Measurements from ENCODE around the gene G3BP1. TPM values are rescaled to one million over a fixed set of nuclear protein-coding genes. Genes with fewer than 3 reads are reported as not detected.

The G3BP1 gene
- total and polyA plus RNA-seq, 2 of the 13 experiments (the other 11 are each of a cell fraction or from before 2014, with no cell fraction given): 36.7 to 320 TPM

DNA sequence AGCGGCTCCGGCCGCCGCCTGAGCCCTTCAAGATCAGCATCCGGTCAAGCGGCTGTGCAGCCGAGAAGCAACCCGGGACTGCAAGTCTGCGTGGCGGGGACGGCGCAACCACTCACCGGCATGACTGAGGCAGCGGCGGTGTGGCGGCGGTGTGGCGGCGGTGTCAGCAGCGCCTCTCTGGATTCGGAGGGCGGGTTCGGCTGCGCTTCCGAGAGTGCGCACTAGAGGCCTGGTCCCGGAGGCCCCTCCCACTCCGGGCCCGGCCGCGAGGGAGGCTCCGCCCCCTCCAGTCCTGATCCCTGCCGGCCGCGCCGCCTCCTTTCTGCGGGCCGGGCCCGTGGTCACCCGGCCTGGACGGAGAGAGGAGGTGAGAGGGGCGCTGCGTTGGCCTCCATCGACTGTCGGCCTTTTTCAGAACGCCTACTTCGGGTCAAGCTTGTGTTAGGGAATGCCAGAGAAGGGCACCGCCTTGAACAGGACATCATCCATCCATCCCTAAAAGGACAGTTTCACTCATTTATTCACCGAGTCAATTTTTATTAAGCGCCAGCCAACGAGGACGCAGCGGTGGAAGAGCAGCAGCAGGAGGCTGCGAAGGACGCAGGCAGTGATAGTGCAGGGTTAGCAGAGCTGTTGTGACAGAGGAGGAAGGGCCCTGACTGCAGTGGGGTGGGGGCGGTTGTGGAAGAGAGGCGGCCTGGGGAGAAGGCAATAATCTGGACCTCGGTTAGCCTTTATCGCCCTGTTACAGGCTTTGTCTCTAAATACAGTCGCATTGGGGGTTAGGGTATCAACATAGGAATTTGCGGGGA lies 13.1 kb upstream of the G3BP1 start, which contains the start of gene ATOX1 (continued):
- TF ChIP-seq, protein P1, sequence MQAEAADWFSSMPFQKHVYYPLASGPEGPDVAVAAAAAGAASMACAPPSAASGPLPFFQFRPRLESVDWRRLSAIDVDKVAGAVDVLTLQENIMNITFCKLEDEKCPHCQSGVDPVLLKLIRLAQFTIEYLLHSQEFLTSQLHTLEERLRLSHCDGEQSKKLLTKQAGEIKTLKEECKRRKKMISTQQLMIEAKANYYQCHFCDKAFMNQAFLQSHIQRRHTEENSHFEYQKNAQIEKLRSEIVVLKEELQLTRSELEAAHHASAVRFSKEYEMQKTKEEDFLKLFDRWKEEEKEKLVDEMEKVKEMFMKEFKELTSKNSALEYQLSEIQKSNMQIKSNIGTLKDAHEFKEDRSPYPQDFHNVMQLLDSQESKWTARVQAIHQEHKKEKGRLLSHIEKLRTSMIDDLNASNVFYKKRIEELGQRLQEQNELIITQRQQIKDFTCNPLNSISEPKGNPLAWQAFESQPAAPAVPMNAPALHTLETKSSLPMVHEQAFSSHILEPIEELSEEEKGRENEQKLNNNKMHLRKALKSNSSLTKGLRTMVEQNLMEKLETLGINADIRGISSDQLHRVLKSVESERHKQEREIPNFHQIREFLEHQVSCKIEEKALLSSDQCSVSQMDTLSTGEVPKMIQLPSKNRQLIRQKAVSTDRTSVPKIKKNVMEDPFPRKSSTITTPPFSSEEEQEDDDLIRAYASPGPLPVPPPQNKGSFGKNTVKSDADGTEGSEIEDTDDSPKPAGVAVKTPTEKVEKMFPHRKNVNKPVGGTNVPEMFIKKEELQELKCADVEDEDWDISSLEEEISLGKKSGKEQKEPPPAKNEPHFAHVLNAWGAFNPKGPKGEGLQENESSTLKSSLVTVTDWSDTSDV (CRISPR knock-in tag; IDR thresholded peaks at IDR 0.05): peak; percentile 82; the same call in 1 of the 2 replicates
- TF ChIP-seq RBM39 (IDR thresholded peaks at IDR 0.05; ENCODE audit: low read depth, low read length, poor library complexity, severe bottlenecking) (peak; percentile 53), SRY (CRISPR knock-in tag; IDR thresholded peaks at IDR 0.05) (peak; percentile 53; the same call in 1 of the 2 replicates), MBNL3 (CRISPR knock-in tag; conservative IDR thresholded peaks at IDR 0.05) (no peak), ZIK1 (CRISPR knock-in tag; IDR thresholded peaks at IDR 0.05; ENCODE audit: borderline replicate concordance, low read depth) (peak; percentile 40; the same call in 1 of the 2 replicates), FOSL2 (CRISPR knock-in tag; IDR thresholded peaks at IDR 0.05) (peak; percentile 29), ZBTB38 (CRISPR knock-in tag; IDR thresholded peaks at IDR 0.05) (peak; percentile 36; the same call in 1 of the 2 replicates), BRD4 (CRISPR knock-in tag; IDR thresholded peaks at IDR 0.05) (no peak), HNRNPLL (IDR thresholded peaks at IDR 0.05; ENCODE audit: low read depth, low read length, poor library complexity, severe bottlenecking) (peak; percentile 77), BATF2 (CRISPR knock-in tag; IDR thresholded peaks at IDR 0.05) (no peak; the same call in 1 of the 2 replicates), CHCHD3 (CRISPR knock-in tag; IDR thresholded peaks at IDR 0.05) (0 out of 2 replicates have a peak, but pooled peaks have one; percentile 49), ATM (IDR thresholded peaks at IDR 0.05; ENCODE audit: borderline replicate concordance) (no peak), SNRNP70 (IDR thresholded peaks at IDR 0.05; ENCODE audit: low read depth, low read length) (no peak), UBTF (CRISPR knock-in tag; IDR thresholded peaks at IDR 0.05) (peak; percentile 83), SP2 (CRISPR knock-in tag; IDR thresholded peaks at IDR 0.05) (0 out of 2 replicates have a peak, but pooled peaks have one; percentile 38)
- TF ChIP-seq, protein P2, sequence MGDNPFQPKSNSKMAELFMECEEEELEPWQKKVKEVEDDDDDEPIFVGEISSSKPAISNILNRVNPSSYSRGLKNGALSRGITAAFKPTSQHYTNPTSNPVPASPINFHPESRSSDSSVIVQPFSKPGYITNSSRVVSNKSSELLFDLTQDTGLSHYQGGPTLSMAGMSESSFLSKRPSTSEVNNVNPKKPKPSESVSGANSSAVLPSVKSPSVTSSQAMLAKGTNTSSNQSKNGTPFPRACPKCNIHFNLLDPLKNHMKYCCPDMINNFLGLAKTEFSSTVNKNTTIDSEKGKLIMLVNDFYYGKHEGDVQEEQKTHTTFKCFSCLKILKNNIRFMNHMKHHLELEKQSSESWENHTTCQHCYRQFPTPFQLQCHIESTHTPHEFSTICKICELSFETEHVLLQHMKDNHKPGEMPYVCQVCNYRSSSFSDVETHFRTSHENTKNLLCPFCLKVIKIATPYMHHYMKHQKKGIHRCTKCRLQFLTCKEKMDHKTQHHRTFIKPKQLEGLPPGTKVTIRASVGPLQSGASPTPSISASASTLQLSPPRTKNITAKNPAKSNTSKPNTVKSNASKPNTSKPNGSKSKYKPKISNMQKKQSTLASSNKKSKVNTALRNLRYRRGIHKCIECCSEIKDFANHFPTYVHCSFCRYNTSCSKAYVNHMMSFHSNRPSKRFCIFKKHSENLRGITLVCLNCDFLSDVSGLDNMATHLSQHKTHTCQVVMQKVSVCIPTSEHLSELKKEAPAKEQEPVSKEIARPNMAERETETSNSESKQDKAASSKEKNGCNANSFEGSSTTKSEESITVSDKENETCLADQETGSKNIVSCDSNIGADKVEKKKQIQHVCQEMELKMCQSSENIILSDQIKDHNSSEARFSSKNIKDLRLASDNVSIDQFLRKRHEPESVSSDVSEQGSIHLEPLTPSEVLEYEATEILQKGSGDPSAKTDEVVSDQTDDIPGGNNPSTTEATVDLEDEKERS (CRISPR knock-in tag; IDR thresholded peaks at IDR 0.05): no peak

Measured in HepG2 (cell line).